ENCODE measurements around the gene RXYLT1. TPM values are rescaled to one million over a fixed set of nuclear protein-coding genes. Genes with fewer than 3 reads are reported as not detected.

RXYLT1 gene
- total RNA-seq, 2 experiments from 2014 or later = 9.8 to 12.7 TPM

- no peak overlapping the region for H3K4me3 Mint-ChIP-seq
- H3K4me1 Mint-ChIP-seq (ENCODE audit: low read depth) = peaks cover 2% of the 10 kb centered on the region
- no peak overlapping the region for H3K27ac Mint-ChIP-seq
- CTCF ChIA-PET = no interaction called here
- no peak for DNase-seq
- no peaks in the 10 kb centered on the region for H3K27me3 Mint-ChIP-seq (ENCODE audit: low read depth)
- no peaks in the 10 kb centered on the region for H3K9me3 Mint-ChIP-seq
- H3K36me3 Mint-ChIP-seq (ENCODE audit: low read depth) = peaks cover 9% of the 10 kb centered on the region
- intact Hi-C loops (cut with micrococcal nuclease) = no loop called here
Observed at GRCh38 chr12:63805704-63806672, 26.3 kb downstream of the RXYLT1 start.

- no peaks in the 10 kb centered on the region for H3K9me3 Mint-ChIP-seq
- H3K4me3 Mint-ChIP-seq = no peak overlapping the region
- CTCF ChIA-PET = no interaction called here
- DNase-seq = no peak
- no peak overlapping the region for H3K27ac Mint-ChIP-seq
- H3K27me3 Mint-ChIP-seq (ENCODE audit: low read depth) = no peaks in the 10 kb centered on the region
- H3K36me3 Mint-ChIP-seq (ENCODE audit: low read depth) = peaks cover 8% of the 10 kb centered on the region
- no peaks in the 10 kb centered on the region for H3K4me1 Mint-ChIP-seq (ENCODE audit: low read depth)
- intact Hi-C loops (cut with micrococcal nuclease) = no loop called here
Observed at GRCh38 chr12:63808631-63809030, 28.9 kb downstream of the RXYLT1 start.

- Mint-ChIP-seq H3K27ac (no peak overlapping the region), H3K4me1 (ENCODE audit: low read depth) (no peaks in the 10 kb centered on the region), H3K27me3 (ENCODE audit: low read depth) (no peaks in the 10 kb centered on the region), H3K9me3 (no peaks in the 10 kb centered on the region), H3K36me3 (ENCODE audit: low read depth) (peaks cover 8% of the 10 kb centered on the region), H3K4me3 (no peak overlapping the region)
- no peak for DNase-seq
- intact Hi-C loops (cut with micrococcal nuclease) = no loop called here
- CTCF ChIA-PET = interaction anchor here (0.7 to 0.8 kb wide), 2 partner anchors 24 to 377 kb away, joined by 4 to 6 read pairs; no protein-coding TSS in a partner anchor
Observed at GRCh38 chr12:63809566-63809965, 29.9 kb downstream of the RXYLT1 start.

GRCh38 chr12:63811334-63811733 lies 31.6 kb downstream of the RXYLT1 start:
- Mint-ChIP-seq H3K9me3 (no peaks in the 10 kb centered on the region), H3K27ac (no peak overlapping the region), H3K4me1 (ENCODE audit: low read depth) (peaks cover 3% of the 10 kb centered on the region), H3K36me3 (ENCODE audit: low read depth) (peaks cover 2% of the 10 kb centered on the region), H3K27me3 (ENCODE audit: low read depth) (no peaks in the 10 kb centered on the region), H3K4me3 (no peak overlapping the region)
- DNase-seq = no peak
- CTCF ChIA-PET = no interaction called here
- intact Hi-C loops (cut with micrococcal nuclease) = no loop called here

GRCh38 chr12:63811755-63812154 lies 32.0 kb downstream of the RXYLT1 start:
- no peaks in the 10 kb centered on the region for H3K27me3 Mint-ChIP-seq (ENCODE audit: low read depth)
- H3K27ac Mint-ChIP-seq = no peak overlapping the region
- H3K36me3 Mint-ChIP-seq (ENCODE audit: low read depth) = peaks cover 2% of the 10 kb centered on the region
- peaks cover 3% of the 10 kb centered on the region for H3K4me1 Mint-ChIP-seq (ENCODE audit: low read depth)
- no peaks in the 10 kb centered on the region for H3K9me3 Mint-ChIP-seq
- intact Hi-C loops (cut with micrococcal nuclease) = no loop called here
- no peak for DNase-seq
- CTCF ChIA-PET = no interaction called here
- no peak overlapping the region for H3K4me3 Mint-ChIP-seq

GRCh38 chr12:63814146-63814772 lies 34.5 kb downstream of the RXYLT1 start:
- Mint-ChIP-seq H3K27ac (no peak overlapping the region), H3K4me1 (ENCODE audit: low read depth) (peaks cover 3% of the 10 kb centered on the region), H3K27me3 (ENCODE audit: low read depth) (peaks cover 8% of the 10 kb centered on the region), H3K9me3 (peaks cover 6% of the 10 kb centered on the region), H3K4me3 (no peak overlapping the region), H3K36me3 (ENCODE audit: low read depth) (no peaks in the 10 kb centered on the region)
- intact Hi-C loops (cut with micrococcal nuclease) = no loop called here
- no peak for DNase-seq
- CTCF ChIA-PET = no interaction called here

- Mint-ChIP-seq H3K36me3 (ENCODE audit: low read depth) (no peaks in the 10 kb centered on the region), H3K4me3 (no peak overlapping the region), H3K27ac (no peak overlapping the region), H3K9me3 (peaks cover 11% of the 10 kb centered on the region), H3K4me1 (ENCODE audit: low read depth) (peaks cover 3% of the 10 kb centered on the region), H3K27me3 (ENCODE audit: low read depth) (peaks cover 18% of the 10 kb centered on the region)
- no peak for DNase-seq
- CTCF ChIA-PET = interaction anchor here (0.7 to 0.8 kb wide), 2 partner anchors 24 to 299 kb away, joined by 3 read pairs; no protein-coding TSS in a partner anchor
- intact Hi-C loops (cut with micrococcal nuclease) = no loop called here
Observed at GRCh38 chr12:63815482-63815852, 35.8 kb downstream of the RXYLT1 start.

- H3K27me3 Mint-ChIP-seq (ENCODE audit: low read depth) = peaks cover 21% of the 10 kb centered on the region
Observed at GRCh38 chr12:63816031-63816430, 36.3 kb downstream of the RXYLT1 start.

GRCh38 chr12:63820427-63820826 lies 40.7 kb downstream of the RXYLT1 start:
- H3K27me3 Mint-ChIP-seq (ENCODE audit: low read depth) = peaks cover 35% of the 10 kb centered on the region
- H3K4me1 Mint-ChIP-seq (ENCODE audit: low read depth) = peaks cover 8% of the 10 kb centered on the region
- DNase-seq = no peak
- H3K4me3 Mint-ChIP-seq = no peak overlapping the region
- CTCF ChIA-PET = interaction anchor here (0.7 kb wide), 1 partner anchor 43 kb away, joined by 3 read pairs; no protein-coding TSS in a partner anchor
- no peaks in the 10 kb centered on the region for H3K36me3 Mint-ChIP-seq (ENCODE audit: low read depth)
- H3K9me3 Mint-ChIP-seq = peaks cover 11% of the 10 kb centered on the region
- H3K27ac Mint-ChIP-seq = no peak overlapping the region
- intact Hi-C loops (cut with micrococcal nuclease) = no loop called here

More at GRCh38 chr12:63816031-63816430, 36.3 kb downstream of the RXYLT1 start:
- intact Hi-C loops (cut with micrococcal nuclease) = no loop called here
- no peak for DNase-seq
- CTCF ChIA-PET = interaction anchor here (0.7 to 0.8 kb wide), 2 partner anchors 24 to 298 kb away, joined by 3 read pairs; no protein-coding TSS in a partner anchor
- H3K27ac Mint-ChIP-seq = no peak overlapping the region
- no peak overlapping the region for H3K4me3 Mint-ChIP-seq
- H3K4me1 Mint-ChIP-seq (ENCODE audit: low read depth) = peaks cover 3% of the 10 kb centered on the region
- H3K9me3 Mint-ChIP-seq = peaks cover 11% of the 10 kb centered on the region
- no peaks in the 10 kb centered on the region for H3K36me3 Mint-ChIP-seq (ENCODE audit: low read depth)

- Mint-ChIP-seq H3K27ac (no peak overlapping the region), H3K36me3 (ENCODE audit: low read depth) (no peaks in the 10 kb centered on the region), H3K27me3 (ENCODE audit: low read depth) (peaks cover 35% of the 10 kb centered on the region), H3K4me1 (ENCODE audit: low read depth) (peaks cover 6% of the 10 kb centered on the region), H3K9me3 (peaks cover 11% of the 10 kb centered on the region), H3K4me3 (peak overlapping the region; percentile 66)
- intact Hi-C loops (cut with micrococcal nuclease) = no loop called here
- CTCF ChIA-PET = no interaction called here
- DNase-seq = peak; percentile 6
Observed at GRCh38 chr12:63821781-63822251, 42.1 kb downstream of the RXYLT1 start.

GRCh38 chr12:63822352-63822751 lies 42.6 kb downstream of the RXYLT1 start:
- no peak overlapping the region for H3K4me3 Mint-ChIP-seq
- DNase-seq = no peak
- peaks cover 11% of the 10 kb centered on the region for H3K9me3 Mint-ChIP-seq
- intact Hi-C loops (cut with micrococcal nuclease) = no loop called here
- H3K4me1 Mint-ChIP-seq (ENCODE audit: low read depth) = peaks cover 6% of the 10 kb centered on the region
- peaks cover 31% of the 10 kb centered on the region for H3K27me3 Mint-ChIP-seq (ENCODE audit: low read depth)
- no peak overlapping the region for H3K27ac Mint-ChIP-seq
- H3K36me3 Mint-ChIP-seq (ENCODE audit: low read depth) = no peaks in the 10 kb centered on the region
- CTCF ChIA-PET = interaction anchor here (0.5 to 0.6 kb wide), 2 partner anchors 48 to 435 kb away, joined by 4 read pairs; no protein-coding TSS in a partner anchor

- Mint-ChIP-seq H3K27ac (no peak overlapping the region), H3K27me3 (ENCODE audit: low read depth) (peaks cover 29% of the 10 kb centered on the region), H3K9me3 (peaks cover 11% of the 10 kb centered on the region), H3K36me3 (ENCODE audit: low read depth) (no peaks in the 10 kb centered on the region), H3K4me3 (no peak overlapping the region), H3K4me1 (ENCODE audit: low read depth) (peaks cover 6% of the 10 kb centered on the region)
- intact Hi-C loops (cut with micrococcal nuclease) = no loop called here
- CTCF ChIA-PET = interaction anchor here (0.7 kb wide), 1 partner anchor 602 kb away, joined by 3 read pairs; no protein-coding TSS in a partner anchor
- no peak for DNase-seq
Observed at GRCh38 chr12:63823040-63823439, 43.3 kb downstream of the RXYLT1 start.
